Measurements from ENCODE around the gene PDSS1.
"Not testable (repeated sequence)": the region's sequence is repeated elsewhere in the genome, so short reads cannot be mapped to it uniquely, and the experiment has no call there.

PDSS1 gene

DNA sequence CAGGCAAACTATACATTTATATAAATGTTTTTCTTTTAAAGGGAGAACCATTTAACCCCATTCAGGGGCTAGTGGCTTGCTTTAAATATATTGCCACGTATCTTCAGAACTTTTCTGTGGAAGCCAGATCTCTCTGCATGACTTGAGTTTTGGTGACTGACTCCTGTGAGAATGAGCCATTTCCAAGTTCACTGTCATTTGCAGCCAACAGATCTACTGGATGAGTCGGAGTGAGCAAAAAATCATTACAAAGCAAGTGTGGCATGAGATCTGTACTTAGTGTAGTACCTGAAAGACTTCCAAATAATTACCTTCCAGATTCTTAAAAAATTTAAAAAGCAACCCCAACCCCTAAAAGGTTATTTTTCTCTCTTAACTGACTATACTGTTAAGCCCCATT, 45.6 kb downstream of the PDSS1 start:
- DNase-seq: peak in 2 of 3 donors; percentile 64 to 74

DNA sequence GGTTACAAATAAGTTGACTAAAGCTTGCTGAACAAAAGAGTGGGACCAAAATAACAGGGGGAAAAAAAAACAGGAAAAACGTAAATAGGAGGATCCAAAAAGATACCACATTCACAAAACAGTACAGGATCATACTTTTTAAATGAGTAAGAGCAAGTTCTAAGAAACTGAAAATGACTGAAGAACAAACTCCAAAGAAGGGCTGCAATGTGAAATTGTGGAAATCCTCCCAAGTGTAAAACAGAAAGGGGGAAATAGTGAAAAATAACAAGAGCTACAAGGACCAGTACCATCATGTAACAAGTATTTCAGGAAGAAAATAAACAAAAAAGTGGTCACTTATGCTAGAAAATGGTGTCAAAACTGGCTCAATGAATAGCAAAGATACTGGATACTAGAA, 46.3 kb downstream of the PDSS1 start:
- DNase-seq: peak; percentile 41 to 80 (median 72)

DNA sequence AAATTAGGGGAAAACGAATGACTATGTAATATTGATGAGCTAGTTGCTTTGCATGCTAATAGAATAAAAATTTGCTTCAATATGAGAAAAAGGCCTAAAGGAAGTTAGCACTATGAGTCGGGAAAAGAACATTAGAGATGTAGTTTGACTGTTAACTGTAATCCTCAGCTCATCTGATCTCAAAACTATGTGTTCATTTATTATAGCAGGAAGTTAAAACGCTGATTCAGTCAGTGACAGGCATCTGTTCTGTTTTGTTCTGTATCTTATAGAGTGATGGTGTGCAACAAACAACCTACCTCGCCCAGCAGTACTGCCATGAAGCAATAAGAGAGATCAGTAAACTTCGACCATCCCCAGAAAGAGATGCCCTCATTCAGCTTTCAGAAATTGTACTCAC, 48.6 kb downstream of the PDSS1 start:
- DNase-seq: peak; percentile 38 to 68 (median 60)

DNA sequence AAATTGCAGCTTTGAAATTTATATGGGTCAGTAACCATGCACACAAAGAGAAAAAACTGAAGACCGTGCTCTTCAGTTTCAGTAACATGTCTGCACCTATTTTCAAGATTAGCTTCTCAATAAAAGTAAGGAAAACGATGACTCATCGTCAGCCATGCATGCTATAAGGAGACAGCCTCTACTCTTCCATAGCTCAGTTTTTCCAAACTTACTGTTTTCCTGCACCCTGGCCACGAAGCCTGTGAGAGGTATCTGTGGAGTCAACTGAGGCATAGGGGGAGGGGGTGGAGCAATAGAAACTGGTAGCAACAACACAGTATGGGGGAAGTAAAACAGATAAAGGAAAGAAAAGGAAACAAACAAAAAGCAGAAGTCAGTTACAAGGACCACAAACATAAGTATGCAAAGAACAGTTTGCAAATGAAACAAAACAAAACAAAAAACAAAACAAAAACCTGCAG, 58.0 kb downstream of the PDSS1 start:
- DNase-seq: peak; percentile 35 to 61 (median 50)

DNA sequence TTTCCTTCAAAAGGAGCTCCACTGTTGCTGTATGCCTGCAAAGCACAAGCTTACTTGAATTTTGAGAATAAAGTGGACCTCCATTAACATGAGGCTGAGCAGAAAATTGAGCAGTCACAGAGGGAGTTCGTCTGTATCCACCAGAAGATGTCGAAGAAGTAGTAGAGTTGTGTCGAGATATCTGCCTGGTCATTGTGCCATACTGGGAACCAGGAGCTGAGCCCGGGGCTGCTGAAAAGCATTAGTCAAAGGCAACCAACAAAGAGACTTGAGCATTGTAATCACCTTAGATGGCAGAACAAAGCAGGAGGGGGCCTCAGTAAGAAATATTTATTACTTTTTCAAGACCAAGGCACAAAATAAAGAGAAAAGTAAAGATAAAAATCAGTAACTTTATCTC, 61.5 kb downstream of the PDSS1 start:
- no peak for DNase-seq

DNA sequence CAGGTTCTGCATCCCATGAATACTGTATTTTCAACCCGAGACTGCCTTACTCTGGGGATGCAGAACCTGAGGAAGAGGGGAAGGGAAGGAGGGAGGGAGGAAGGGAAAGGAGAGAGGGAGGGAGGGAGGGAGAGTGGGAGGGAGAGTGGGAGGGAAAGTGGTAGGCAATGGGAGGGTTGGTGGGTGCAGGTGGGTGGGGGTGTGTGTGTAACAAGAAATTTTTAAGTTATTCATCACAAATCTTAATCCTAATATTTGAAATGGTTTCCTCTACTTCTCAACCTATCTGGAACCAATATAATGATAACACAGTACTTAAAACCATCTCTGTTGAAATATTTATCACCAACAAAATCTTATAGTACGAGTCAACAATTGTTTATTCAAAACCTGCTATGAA, 68.0 kb downstream of the PDSS1 start:
- DNase-seq: no peak

GRCh38 chr10:26770069-26770468, 72.6 kb downstream of the PDSS1 start:
- DNase-seq: no peak

DNA sequence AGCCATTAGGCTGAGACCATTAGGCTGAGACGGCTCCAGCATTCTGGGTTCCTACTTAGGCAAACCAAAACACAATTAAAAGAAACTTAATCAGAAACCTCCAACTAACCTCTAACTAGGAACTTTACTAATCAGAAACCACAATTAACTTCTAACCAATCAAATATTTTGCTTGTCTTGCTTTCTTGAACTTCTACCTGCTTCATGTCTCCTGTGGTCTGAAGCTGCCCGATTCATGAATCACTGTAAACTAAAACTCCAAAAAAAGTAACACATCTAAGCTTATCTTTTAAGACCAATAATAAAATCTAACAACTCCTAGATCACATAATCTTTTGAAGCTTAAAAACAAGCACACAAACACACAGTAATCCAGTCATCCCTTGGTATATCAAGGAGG, 76.1 kb downstream of the PDSS1 start:
- DNase-seq: no peak

DNA sequence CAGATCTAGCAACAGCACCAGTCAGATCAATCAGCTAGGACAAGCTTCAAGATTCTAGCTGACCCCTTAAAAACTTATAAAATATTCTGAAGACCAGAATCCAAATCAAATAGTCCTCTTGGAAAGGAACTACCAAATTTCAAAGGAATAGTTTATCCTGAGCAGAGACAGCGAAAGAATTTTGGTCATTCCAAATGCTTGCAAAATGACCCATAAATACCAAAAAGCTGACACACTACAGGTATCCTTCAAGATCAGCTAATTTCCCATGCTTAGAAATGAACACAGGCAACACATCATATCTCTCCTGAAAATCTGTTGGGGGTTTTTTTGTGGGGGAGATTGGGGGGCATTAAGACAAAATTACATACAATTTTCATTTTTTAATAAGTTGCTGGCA, 78.8 kb downstream of the PDSS1 start:
- no peak for DNase-seq

GRCh38 chr10:26777686-26778085, 80.2 kb downstream of the PDSS1 start:
- no peak for DNase-seq

- peak; percentile 55 to 56 (median 56) for DNase-seq
These were observed 81.8 kb downstream of the PDSS1 start for GRCh38 chr10:26779176-26779860.

DNA sequence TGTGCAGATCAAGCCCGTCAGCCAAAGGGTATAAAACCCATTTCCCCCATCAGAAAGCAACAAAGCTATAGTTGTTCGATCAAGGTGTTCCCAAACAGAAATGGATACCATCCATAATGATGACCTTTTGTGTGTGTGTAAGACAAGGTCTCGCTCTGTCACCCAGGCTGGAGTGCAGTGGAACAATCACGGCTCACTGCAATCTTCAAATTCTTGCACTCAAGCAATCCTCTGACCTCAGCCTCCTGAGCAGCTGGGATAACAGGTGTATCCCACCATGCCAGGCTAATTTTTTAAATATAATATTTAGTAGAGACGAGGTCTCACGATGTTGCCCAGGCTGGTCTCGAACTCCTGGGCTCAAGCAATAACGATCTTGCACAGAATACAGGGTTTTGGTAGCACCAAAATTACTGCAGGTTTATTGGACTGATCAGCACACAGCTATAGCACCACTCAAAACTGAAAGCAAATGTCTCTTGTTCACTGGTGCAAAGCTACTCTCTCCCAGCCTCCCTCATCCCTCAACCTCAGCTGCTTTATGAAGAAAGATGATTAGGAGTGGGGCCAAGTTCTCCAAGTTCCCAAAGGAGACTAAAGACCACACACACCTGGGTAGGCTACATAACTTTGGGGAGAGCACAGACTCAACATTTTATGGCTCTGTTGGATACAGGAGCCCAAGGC, 82.7 kb downstream of the PDSS1 start:
- no peak for DNase-seq

DNA sequence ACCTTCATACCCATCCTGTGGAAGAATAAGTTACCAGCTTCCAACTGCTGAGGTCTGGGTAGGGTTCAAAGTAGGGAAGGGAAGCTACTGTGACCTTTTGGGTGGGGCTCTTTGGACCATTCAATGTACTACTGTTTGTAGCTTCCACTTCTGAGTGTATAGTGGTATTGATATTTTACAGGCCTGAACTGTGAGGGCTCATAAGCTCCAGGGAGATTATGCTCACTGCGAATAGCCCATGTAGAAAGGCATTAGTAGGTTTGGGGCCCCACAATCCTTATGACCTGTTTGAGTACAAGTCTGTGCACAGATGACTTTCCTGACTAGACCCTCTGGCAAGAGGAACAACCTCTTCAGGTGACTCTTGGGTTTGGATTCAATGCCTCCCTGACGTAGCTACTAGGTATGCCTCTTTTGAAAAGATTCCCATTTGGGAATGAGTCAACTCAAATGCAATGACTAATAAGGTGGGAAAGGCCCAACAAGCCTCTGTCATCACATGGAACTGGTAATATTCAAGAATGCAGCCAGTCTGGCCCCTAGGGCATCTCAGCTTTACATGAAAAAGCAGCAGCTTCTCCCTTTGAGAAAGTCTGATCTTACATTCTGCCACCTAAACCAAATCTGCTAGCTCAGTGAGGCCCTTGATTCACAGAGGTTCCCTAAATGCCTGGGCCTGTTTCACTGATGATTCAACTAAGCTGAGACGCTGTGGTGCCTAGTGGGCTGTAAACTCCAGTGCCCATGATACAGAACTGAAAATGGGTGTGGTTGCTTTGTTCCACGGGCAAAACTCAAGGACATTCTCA, 83.5 kb downstream of the PDSS1 start:
- DNase-seq: peak; percentile 88 to 97 (median 93)

- peak; percentile 54 to 69 (median 68) for DNase-seq
These were observed 84.3 kb downstream of the PDSS1 start for GRCh38 chr10:26781797-26782196.

DNA sequence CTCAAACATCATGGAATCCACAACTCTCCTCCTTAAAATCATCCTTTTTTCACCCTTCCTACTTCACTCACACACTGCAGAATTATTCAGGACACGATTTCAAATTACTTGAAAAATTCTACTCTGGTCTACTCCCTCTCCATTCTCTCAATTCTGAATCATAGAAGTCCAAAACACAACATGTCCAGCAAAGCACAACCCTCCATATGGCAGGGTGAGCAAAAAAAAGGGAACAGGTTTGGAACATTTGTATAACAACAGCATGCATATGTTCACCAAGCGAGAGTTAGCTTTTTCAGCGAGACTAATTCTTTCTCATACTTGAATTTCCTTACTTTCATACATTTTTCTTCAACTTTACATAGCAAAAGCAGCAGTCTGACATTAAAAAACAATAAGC, 89.9 kb downstream of the PDSS1 start:
- no peak for DNase-seq

- DNase-seq: not testable (repeated sequence)
These were observed 92.3 kb downstream of the PDSS1 start for GRCh38 chr10:26789779-26790178.

DNA sequence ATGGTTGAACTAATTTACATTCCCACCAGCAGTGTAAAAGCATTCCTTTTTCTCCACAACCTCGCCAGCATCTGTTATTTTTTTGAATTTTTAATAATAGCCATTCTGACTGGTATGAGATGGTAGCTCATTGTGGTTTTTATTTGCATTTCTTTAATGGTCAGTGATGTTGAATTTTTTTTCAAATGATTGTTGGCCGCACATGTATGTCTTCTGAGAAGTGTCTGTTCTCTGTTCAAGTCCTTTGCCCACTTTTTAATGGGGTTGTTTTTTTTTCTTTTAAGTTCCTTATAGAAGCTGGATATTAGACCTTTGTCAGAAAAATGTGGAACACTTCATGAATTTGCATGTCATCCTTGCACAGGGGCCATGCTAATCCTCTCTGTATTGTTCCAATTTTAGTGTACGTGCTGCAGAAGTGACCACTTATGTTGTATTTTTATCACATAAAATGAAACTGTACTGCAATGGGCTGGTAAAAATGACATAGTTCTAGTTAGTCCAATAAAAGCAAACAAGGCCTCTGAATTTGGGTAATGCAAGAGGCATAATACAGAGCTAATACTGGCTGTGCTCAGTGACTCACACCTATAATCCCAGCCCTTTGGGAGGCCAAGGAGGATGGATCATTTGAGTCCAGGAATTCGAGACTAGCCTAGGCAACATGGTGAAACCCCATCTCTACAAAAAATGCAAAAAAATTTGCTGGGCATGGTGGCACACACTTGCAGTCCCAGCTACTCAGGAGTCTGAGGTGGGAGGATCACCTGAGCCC, 92.9 kb downstream of the PDSS1 start:
- DNase-seq: no peak

DNA sequence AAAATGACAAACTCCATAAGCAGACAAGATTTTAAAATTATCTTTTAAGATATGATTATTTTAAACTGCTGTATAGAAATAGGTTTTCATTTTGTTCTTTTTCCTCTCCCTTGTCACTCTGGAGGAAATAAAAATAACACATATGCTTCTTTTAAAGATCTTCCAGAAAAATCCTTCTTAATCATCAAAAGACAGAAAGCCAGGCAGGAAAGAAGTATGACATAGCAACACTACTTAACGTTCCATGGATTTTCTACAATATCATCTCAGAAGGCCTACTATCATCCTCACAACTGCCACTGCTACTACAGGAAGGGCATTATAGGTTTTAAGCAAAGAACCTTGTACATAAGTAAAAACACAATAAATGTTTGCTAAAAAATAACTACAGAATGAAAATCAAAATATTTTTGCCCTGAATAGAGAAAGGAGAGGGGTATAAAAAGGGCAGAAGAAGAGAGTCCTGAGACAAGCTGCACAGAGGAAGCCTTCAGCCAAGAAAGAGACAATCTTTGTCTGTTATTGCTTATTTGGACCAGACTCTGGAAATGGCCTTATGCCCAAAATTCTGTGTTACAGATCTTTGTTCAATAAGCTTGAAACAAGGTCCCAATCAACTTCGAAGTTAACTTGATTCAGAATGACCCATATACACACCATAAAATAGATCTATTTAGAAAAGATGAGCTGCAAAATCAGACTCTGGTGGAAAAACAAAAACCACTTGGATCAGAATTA, 95.4 kb downstream of the PDSS1 start:
- DNase-seq: no peak
